HCT116 (cell line): ENCODE measurements around the gene THSD4. TPM values are rescaled to one million over a fixed set of nuclear protein-coding genes. Genes with fewer than 3 reads are reported as not detected.

ENCODE experiments used
- ATAC-seq: fragments of 200-7000 bp; cut with Tn5 transposase; 2 replicates; pipeline ENCODE4 v1.9.1; 2020; ENCODE audit warnings: mild to moderate bottlenecking, moderate library complexity
- BruUV-seq: library from RNA; stranded (reverse); fragments of 400-500 nt; replicated peaks from 2 replicates; lab custom pipeline; 2021; lab: Mats Ljungman, UMichigan
- CTCF ChIA-PET: fragments of 300-600 bp; sonication (Branson Sonifier 250); formaldehyde crosslinking; loops from one replicate; lab custom pipeline; 2021; ENCODE audit warnings: antibody characterized with exemption; lab: Charles Lee
- POLR2A ChIA-PET: fragments of 300-600, 350-600 bp; sonication (Branson Sonifier 250); formaldehyde crosslinking; loops from one replicate; lab custom pipeline; 2021; ENCODE audit warnings: antibody characterized with exemption; lab: Charles Lee
- RAD21 ChIA-PET, 2 experiments: fragments of 300-600 bp; sonication (Branson Sonifier 250); formaldehyde crosslinking; loops; one replicate each; lab custom pipeline; 2023; ENCODE audit warnings: low total read pairs in 2 of 2; ENCODE audit not compliant: uncharacterized antibody in 2 of 2, unreplicated experiment in 2 of 2, low non-redundant PET in 1 of 2; lab: Charles Lee
- DNase-seq: peaks from one replicate; pipeline ENCODE4 v3.0.0-alpha.2; 2010; ENCODE audit warnings: low read depth, low spot score
- H2AFZ ChIP-seq: fragments of 200-600 bp; shearing (Covaris generic), sonication (generic); 2 replicates; pipeline ENCODE4 v1.6.1; 2017; ENCODE audit warnings: low read depth, mixed run types, mixed read lengths, antibody characterized with exemption, low read length; ENCODE audit not compliant: poor library complexity, severe bottlenecking
- H3K27ac ChIP-seq: 2 replicates; pipeline ENCODE4 v1.5.1; 2012; ENCODE audit warnings: low read depth, low read length
- H3K27me3 ChIP-seq: fragments of 200-600 bp; sonication (generic); 2 replicates; pipeline ENCODE4 v1.6.1; 2016; ENCODE audit warnings: mixed run types, low read length, mixed read lengths; ENCODE audit not compliant: insufficient read depth
- H3K36me3 ChIP-seq, 2 experiments: fragments of 200-500 bp in 1 of 2; fragments of 200-600 bp in 1 of 2; sonication (Bioruptor generic) in 1 of 2; sonication (generic) in 1 of 2; 2 replicates each; pipeline versions ENCODE4 v1.5.1 to v1.6.1; 2014 to 2016; ENCODE audit warnings: low read length in 2 of 2, inconsistent platforms in 1 of 2, mixed read lengths in 1 of 2, mixed run types in 1 of 2; ENCODE audit not compliant: insufficient read depth in 2 of 2, control insufficient read depth in 1 of 2
- H3K4me1 ChIP-seq, 2 experiments: fragments of 200-600 bp in 1 of 2; sonication (generic) in 1 of 2; 2 replicates each; pipeline versions ENCODE4 v1.5.1 to v1.6.1; 2012 to 2017; ENCODE audit warnings: low read length in 2 of 2, inconsistent platforms in 1 of 2, mild to moderate bottlenecking in 1 of 2, mixed read lengths in 1 of 2, mixed run types in 1 of 2, moderate library complexity in 1 of 2; ENCODE audit not compliant: insufficient read depth in 2 of 2, control insufficient read depth in 1 of 2
- H3K4me2 ChIP-seq: fragments of 200-600 bp; sonication (generic); 2 replicates; pipeline ENCODE4 v1.6.1; 2017; ENCODE audit warnings: mixed run types, low read length, mixed read lengths
- H3K4me3 ChIP-seq, 2 experiments: fragments of 200-600 bp in 1 of 2; sonication (generic) in 1 of 2; replicated peaks in 1 of 2; 2 replicates each; pipeline ENCODE4 v1.5.1; 2011 to 2016; ENCODE audit warnings: low read length in 2 of 2, control low read depth in 1 of 2, low read depth in 1 of 2, mild to moderate bottlenecking in 1 of 2, mixed read lengths in 1 of 2, mixed run types in 1 of 2
- H3K79me2 ChIP-seq: fragments of 200-600 bp; sonication (generic); 2 replicates; pipeline ENCODE4 v1.6.1; 2017; ENCODE audit warnings: mild to moderate bottlenecking, mixed run types, low read length, moderate library complexity, mixed read lengths; ENCODE audit not compliant: insufficient read depth
- H3K9ac ChIP-seq: fragments of 200-600 bp; sonication (generic); 2 replicates; pipeline ENCODE4 v1.6.1; 2016; ENCODE audit warnings: low read length, mixed read lengths
- H3K9me2 ChIP-seq: fragments of 200-600 bp; sonication (generic), shearing (Covaris generic); 2 replicates; pipeline ENCODE4 v1.6.1; 2017; ENCODE audit warnings: mixed run types, mild to moderate bottlenecking, moderate library complexity; ENCODE audit not compliant: insufficient read depth
- H3K9me3 ChIP-seq, 2 experiments: fragments of 200-500 bp in 1 of 2; fragments of 200-600 bp in 1 of 2; sonication (Bioruptor generic) in 1 of 2; sonication (generic) in 1 of 2; 2 replicates each; pipeline ENCODE4 v1.6.1; 2014 to 2017; ENCODE audit warnings: low read length in 2 of 2, mixed read lengths in 2 of 2, inconsistent platforms in 1 of 2, low read depth in 1 of 2, mild to moderate bottlenecking in 1 of 2, mixed run types in 1 of 2, moderate library complexity in 1 of 2; ENCODE audit not compliant: control insufficient read depth in 1 of 2, insufficient read depth in 1 of 2
- H4K20me1 ChIP-seq: fragments of 200-600 bp; sonication (generic), shearing (Covaris generic); 2 replicates; pipeline ENCODE4 v1.6.1; 2017; ENCODE audit warnings: mixed run types, mild to moderate bottlenecking, moderate library complexity; ENCODE audit not compliant: insufficient read depth
- EZH2phosphoT487 ChIP-seq: fragments of 200-600 bp; IDR thresholded peaks from 2 replicates; pipeline ENCODE4 v1.6.1; 2018; ENCODE audit warnings: antibody characterized with exemption, borderline replicate concordance
- JUND ChIP-seq: IDR thresholded peaks from 2 replicates; pipeline ENCODE4 v1.6.1; 2012
- REST ChIP-seq: IDR thresholded peaks from 2 replicates; pipeline ENCODE4 v1.6.1; 2012; ENCODE audit warnings: low read depth
- TCF7L2 ChIP-seq: IDR thresholded peaks from 2 replicates; pipeline ENCODE4 v1.7.0; 2011; ENCODE audit warnings: borderline replicate concordance, inconsistent platforms; ENCODE audit not compliant: insufficient read depth, insufficient read length; ENCODE audit errors: extremely low read depth
- ZNF274 ChIP-seq: fragments of 200-500 bp; sonication (Bioruptor generic); IDR thresholded peaks from 2 replicates; pipeline ENCODE4 v1.6.1; 2014; ENCODE audit warnings: mild to moderate bottlenecking, low read depth, low read length, inconsistent platforms
- intact Hi-C: fragments of 100-400 bp; cut with micrococcal nuclease; formaldehyde crosslinking; loops from 2 replicates; pipeline ENCODE4 v1.10.0; 2022
- total RNA-seq: library from RNA; stranded (reverse); gene quantifications from one replicate; pipeline ENCODE4 v1.2.1, GENCODE V29; 2021; ENCODE audit not compliant: unreplicated experiment

Gene THSD4
- total RNA-seq, 1 experiment from 2014 or later: 30.5 TPM

- no peak overlapping the region for H3K4me2 ChIP-seq
- no TSS peak for BruUV-seq
- no peak for DNase-seq
These were observed 431.7 kb downstream of the THSD4 start for GRCh38 chr15:71547011-71547410.

More at GRCh38 chr15:71547011-71547410, 431.7 kb downstream of the THSD4 start:
- H3K9ac ChIP-seq: no peak overlapping the region
- H3K27ac ChIP-seq: no peak overlapping the region
- H3K27me3 ChIP-seq: no peaks in the 10 kb centered on the region
- TF ChIP-seq TCF7L2: no peak
- TF ChIP-seq JUND: no peak
- TF ChIP-seq EZH2phosphoT487: no peak
- no peak for TF ChIP-seq REST
- TF ChIP-seq ZNF274: no peak
- ChIA-PET POLR2A (no interaction called here), RAD21 (no interaction called here), CTCF (no interaction called here)
- no peaks in the 10 kb centered on the region for H3K9me2 ChIP-seq
- H3K9me3 ChIP-seq: no peaks in the 10 kb centered on the region
- no peak overlapping the region for H2AFZ ChIP-seq
- intact Hi-C loops: no loop called here
- H3K36me3 ChIP-seq: no peaks in the 10 kb centered on the region
- no peaks in the 10 kb centered on the region for H3K4me1 ChIP-seq
- no peaks in the 10 kb centered on the region for H4K20me1 ChIP-seq
- no peak for ATAC-seq
- no peak overlapping the region for H3K4me3 ChIP-seq
- no peaks in the 10 kb centered on the region for H3K79me2 ChIP-seq
